ENCODE data around the gene USB1. TPM values are rescaled to one million over a fixed set of nuclear protein-coding genes. Genes with fewer than 3 reads are reported as not detected.

The USB1 gene
- total RNA-seq, 2 donors from 2014 or later, result 74.3 to 124 TPM

GRCh38 chr16:57979006-57979585, 22.1 kb upstream of the USB1 start:
- Mint-ChIP-seq H3K27me3 (no peaks in the 10 kb centered on the region), H3K27ac (no peak overlapping the region), H3K9me3 (no peaks in the 10 kb centered on the region), H3K36me3 (no peaks in the 10 kb centered on the region), H3K4me1 (ENCODE audit: low read depth in 2 of 2) (no peaks in the 10 kb centered on the region), H3K4me3 (no peak overlapping the region)
- ATAC-seq (no peak), DNase-seq (ENCODE audit: low spot score) (no peak)

- Mint-ChIP-seq H3K9me3 (no peaks in the 10 kb centered on the region), H3K4me3 (no peak overlapping the region), H3K36me3 (no peaks in the 10 kb centered on the region), H3K27ac (no peak overlapping the region), H3K4me1 (ENCODE audit: low read depth in 2 of 2) (peaks cover 0 to 5% of the 10 kb centered on the region in 2 donors), H3K27me3 (no peaks in the 10 kb centered on the region)
- DNase-seq (ENCODE audit: low spot score) (no peak), ATAC-seq (no peak)
Measured at GRCh38 chr16:57981636-57982035, 19.6 kb upstream of the USB1 start.

GRCh38 chr16:57982385-57982784, 18.8 kb upstream of the USB1 start:
- no peaks in the 10 kb centered on the region for H3K36me3 Mint-ChIP-seq
- H3K4me3 Mint-ChIP-seq, result no peak overlapping the region
- no peak overlapping the region for H3K27ac Mint-ChIP-seq
- no peaks in the 10 kb centered on the region for H3K9me3 Mint-ChIP-seq
- no peaks in the 10 kb centered on the region for H3K27me3 Mint-ChIP-seq
- DNase-seq (ENCODE audit: low spot score) (peak; percentile 41), ATAC-seq (no peak)
- peaks cover 0 to 5% of the 10 kb centered on the region in 2 donors for H3K4me1 Mint-ChIP-seq (ENCODE audit: low read depth in 2 of 2)

- no peaks in the 10 kb centered on the region for H3K9me3 Mint-ChIP-seq
- DNase-seq (ENCODE audit: low spot score) (peak; percentile 93), ATAC-seq (peak; percentile 98 to 99)
- H3K27me3 Mint-ChIP-seq, result no peaks in the 10 kb centered on the region
- peak overlapping the region in 1 of 2 donors; percentile 43 for H3K27ac Mint-ChIP-seq
- peak overlapping the region; percentile 85 for H3K4me3 Mint-ChIP-seq
- H3K36me3 Mint-ChIP-seq, result no peaks in the 10 kb centered on the region
- peaks cover 0 to 9% of the 10 kb centered on the region in 2 donors for H3K4me1 Mint-ChIP-seq (ENCODE audit: low read depth in 2 of 2)
Measured at GRCh38 chr16:57984443-57985203, 16.6 kb upstream of the USB1 start.

- Mint-ChIP-seq H3K27ac (peak overlapping the region in 1 of 2 donors; percentile 43), H3K36me3 (no peaks in the 10 kb centered on the region), H3K4me3 (peak overlapping the region; percentile 85), H3K9me3 (no peaks in the 10 kb centered on the region), H3K4me1 (ENCODE audit: low read depth in 2 of 2) (peaks cover 0 to 10% of the 10 kb centered on the region in 2 donors), H3K27me3 (no peaks in the 10 kb centered on the region)
- ATAC-seq (peak; percentile 67 to 75), DNase-seq (ENCODE audit: low spot score) (peak; percentile 37)
Measured at GRCh38 chr16:57985204-57986181, 15.7 kb upstream of the USB1 start.

GRCh38 chr16:57986196-57986595, 15.0 kb upstream of the USB1 start:
- no peaks in the 10 kb centered on the region for H3K27me3 Mint-ChIP-seq
- no peak for ATAC-seq
- peak overlapping the region; percentile 17 for H3K4me3 Mint-ChIP-seq
- H3K9me3 Mint-ChIP-seq, result no peaks in the 10 kb centered on the region
- peaks cover 0 to 13% of the 10 kb centered on the region in 2 donors for H3K4me1 Mint-ChIP-seq (ENCODE audit: low read depth in 2 of 2)
- H3K27ac Mint-ChIP-seq, result no peak overlapping the region
- peak; percentile 47 for DNase-seq (ENCODE audit: low spot score)
- H3K36me3 Mint-ChIP-seq, result no peaks in the 10 kb centered on the region

- ATAC-seq, result no peak
- DNase-seq (ENCODE audit: low spot score), result peak; percentile 22
- H3K27ac Mint-ChIP-seq, result no peak overlapping the region
Measured at GRCh38 chr16:57987441-57988177, 13.6 kb upstream of the USB1 start.

GRCh38 chr16:57988929-57989328, 12.3 kb upstream of the USB1 start:
- no peak overlapping the region for H3K4me3 Mint-ChIP-seq
- H3K4me1 Mint-ChIP-seq (ENCODE audit: low read depth in 2 of 2), result peaks cover 0 to 19% of the 10 kb centered on the region in 2 donors
- ATAC-seq (no peak), DNase-seq (ENCODE audit: low spot score) (peak; percentile 26)
- no peak overlapping the region for H3K27ac Mint-ChIP-seq
- H3K36me3 Mint-ChIP-seq, result no peaks in the 10 kb centered on the region
- H3K27me3 Mint-ChIP-seq, result no peaks in the 10 kb centered on the region
- H3K9me3 Mint-ChIP-seq, result no peaks in the 10 kb centered on the region

More at GRCh38 chr16:57987441-57988177, 13.6 kb upstream of the USB1 start:
- no peaks in the 10 kb centered on the region for H3K27me3 Mint-ChIP-seq
- H3K36me3 Mint-ChIP-seq, result no peaks in the 10 kb centered on the region
- H3K4me3 Mint-ChIP-seq, result no peak overlapping the region
- no peaks in the 10 kb centered on the region for H3K9me3 Mint-ChIP-seq
- peaks cover 0 to 16% of the 10 kb centered on the region in 2 donors for H3K4me1 Mint-ChIP-seq (ENCODE audit: low read depth in 2 of 2)

- Mint-ChIP-seq H3K27ac (no peak overlapping the region), H3K4me1 (ENCODE audit: low read depth in 2 of 2) (peaks cover 7 to 19% of the 10 kb centered on the region in 2 donors), H3K36me3 (no peaks in the 10 kb centered on the region), H3K9me3 (no peaks in the 10 kb centered on the region), H3K4me3 (no peak overlapping the region), H3K27me3 (no peaks in the 10 kb centered on the region)
- DNase-seq (ENCODE audit: low spot score) (peak; percentile 20), ATAC-seq (no peak)
Measured at GRCh38 chr16:57991551-57992059, 9.6 kb upstream of the USB1 start.

GRCh38 chr16:57992084-57992483, 9.1 kb upstream of the USB1 start:
- Mint-ChIP-seq H3K36me3 (no peaks in the 10 kb centered on the region), H3K4me1 (ENCODE audit: low read depth in 2 of 2) (peaks cover 7 to 21% of the 10 kb centered on the region in 2 donors), H3K27ac (no peak overlapping the region), H3K4me3 (no peak overlapping the region), H3K9me3 (no peaks in the 10 kb centered on the region), H3K27me3 (no peaks in the 10 kb centered on the region)
- ATAC-seq (no peak), DNase-seq (ENCODE audit: low spot score) (no peak)

- Mint-ChIP-seq H3K36me3 (no peaks in the 10 kb centered on the region), H3K9me3 (no peaks in the 10 kb centered on the region), H3K27me3 (no peaks in the 10 kb centered on the region), H3K4me3 (no peak overlapping the region), H3K27ac (no peak overlapping the region), H3K4me1 (ENCODE audit: low read depth in 2 of 2) (peaks cover 16 to 27% of the 10 kb centered on the region in 2 donors)
- no peak for ATAC-seq
- no peak for DNase-seq (ENCODE audit: low spot score)
Measured at GRCh38 chr16:57993438-57993837, 7.8 kb upstream of the USB1 start.

- DNase-seq (ENCODE audit: low spot score) (peak; percentile 44), ATAC-seq (no peak)
- no peak overlapping the region for H3K27ac Mint-ChIP-seq
- H3K4me1 Mint-ChIP-seq (ENCODE audit: low read depth in 2 of 2), result peaks cover 20 to 32% of the 10 kb centered on the region in 2 donors
- H3K4me3 Mint-ChIP-seq, result no peak overlapping the region
- no peaks in the 10 kb centered on the region for H3K27me3 Mint-ChIP-seq
- H3K36me3 Mint-ChIP-seq, result no peaks in the 10 kb centered on the region
- no peaks in the 10 kb centered on the region for H3K9me3 Mint-ChIP-seq
Measured at GRCh38 chr16:57993897-57994296, 7.3 kb upstream of the USB1 start.

- DNase-seq (ENCODE audit: low spot score) (no peak), ATAC-seq (no peak)
- H3K36me3 Mint-ChIP-seq, result no peaks in the 10 kb centered on the region
- peak overlapping the region; percentile 56 to 73 for H3K27ac Mint-ChIP-seq
- peak overlapping the region; percentile 50 for H3K4me3 Mint-ChIP-seq
- H3K9me3 Mint-ChIP-seq, result no peaks in the 10 kb centered on the region
- no peaks in the 10 kb centered on the region for H3K27me3 Mint-ChIP-seq
- peaks cover 25 to 37% of the 10 kb centered on the region in 2 donors for H3K4me1 Mint-ChIP-seq (ENCODE audit: low read depth in 2 of 2)
Measured at GRCh38 chr16:57994361-57994760, 6.8 kb upstream of the USB1 start.
